GM18870 (cell line): ENCODE measurements around the gene HSPB8.
"Not testable (repeated sequence)": the region's sequence is repeated elsewhere in the genome, so short reads cannot be mapped to it uniquely, and the experiment has no call there.

ENCODE experiments used
- ATAC-seq: cut with Tn5 transposase; IDR thresholded peaks from one replicate; pipeline ENCODE4 v1.9.1; 2021; ENCODE audit warnings: moderate library complexity; ENCODE audit not compliant: unreplicated experiment

Gene HSPB8

GRCh38 chr12:119204671-119205285 lies 26.0 kb downstream of the HSPB8 start:
- no peak for ATAC-seq

GRCh38 chr12:119206348-119207062 lies 27.8 kb downstream of the HSPB8 start:
- no peak for ATAC-seq

- no peak for ATAC-seq
These were observed 28.4 kb downstream of the HSPB8 start for GRCh38 chr12:119207063-119207560.

- ATAC-seq, result no peak
These were observed 29.9 kb downstream of the HSPB8 start for GRCh38 chr12:119208626-119209061.

GRCh38 chr12:119211884-119212283 lies 33.2 kb downstream of the HSPB8 start:
- no peak for ATAC-seq

- ATAC-seq, result no peak
These were observed 37.4 kb downstream of the HSPB8 start for GRCh38 chr12:119216084-119216483.

GRCh38 chr12:119218875-119219274 lies 40.1 kb downstream of the HSPB8 start:
- not testable (repeated sequence) for ATAC-seq

- no peak for ATAC-seq
These were observed 43.7 kb downstream of the HSPB8 start for GRCh38 chr12:119222222-119222951.

GRCh38 chr12:119225454-119225853 lies 46.7 kb downstream of the HSPB8 start:
- ATAC-seq, result no peak

- no peak for ATAC-seq
These were observed 48.6 kb downstream of the HSPB8 start for GRCh38 chr12:119227292-119227691.

GRCh38 chr12:119229205-119229604 lies 50.5 kb downstream of the HSPB8 start:
- ATAC-seq, result no peak

GRCh38 chr12:119229837-119230236 lies 51.1 kb downstream of the HSPB8 start:
- no peak for ATAC-seq

- no peak for ATAC-seq
These were observed 52.1 kb downstream of the HSPB8 start for GRCh38 chr12:119230807-119231206.

GRCh38 chr12:119231774-119232173 lies 53.0 kb downstream of the HSPB8 start:
- no peak for ATAC-seq

- no peak for ATAC-seq
These were observed 56.5 kb downstream of the HSPB8 start for GRCh38 chr12:119235197-119235751.

GRCh38 chr12:119236372-119236771 lies 57.6 kb downstream of the HSPB8 start:
- no peak for ATAC-seq

GRCh38 chr12:119239040-119239439 lies 60.3 kb downstream of the HSPB8 start:
- no peak for ATAC-seq

- no peak for ATAC-seq
These were observed 62.3 kb downstream of the HSPB8 start for GRCh38 chr12:119241049-119241448.

GRCh38 chr12:119241580-119242169 lies 62.9 kb downstream of the HSPB8 start:
- ATAC-seq, result no peak
